OCI-LY7 (cell line): Measurements from ENCODE around the gene RFX3. TPM values are rescaled to one million over a fixed set of nuclear protein-coding genes. Genes with fewer than 3 reads are reported as not detected.

Experiments
- BruUV-seq: library from RNA; stranded (reverse); fragments of 400-500 nt; replicated peaks from 2 replicates; lab custom pipeline; 2021; lab: Mats Ljungman, UMichigan
- CTCF ChIA-PET: fragments of 300-600 bp; sonication (Branson Sonifier 250); formaldehyde crosslinking; loops from one replicate; lab custom pipeline; 2022; ENCODE audit warnings: antibody characterized with exemption; ENCODE audit not compliant: unreplicated experiment; lab: Charles Lee
- POLR2A ChIA-PET: fragments of 300-600 bp; sonication (Branson Sonifier 250); formaldehyde crosslinking; loops from one replicate; lab custom pipeline; 2022; ENCODE audit warnings: antibody characterized with exemption; lab: Charles Lee
- DNase-seq: peaks from one replicate; pipeline ENCODE4 v3.0.0-alpha.2; 2015; ENCODE audit warnings: low spot score
- H2AFZ ChIP-seq: fragments of 200-600 bp; sonication (generic), shearing (Covaris generic); 2 replicates; pipeline ENCODE4 v1.6.1; 2014; ENCODE audit warnings: mild to moderate bottlenecking, antibody characterized with exemption, low read length, moderate library complexity
- H3K27ac ChIP-seq: fragments of 200-600 bp; sonication (generic); 2 replicates; pipeline ENCODE4 v1.5.1; 2014; ENCODE audit warnings: mixed run types, low read depth, mild to moderate bottlenecking, moderate library complexity, low read length, inconsistent platforms; ENCODE audit not compliant: poor library complexity, severe bottlenecking
- H3K36me3 ChIP-seq: fragments of 200-600 bp; sonication (generic); 2 replicates; pipeline ENCODE4 v1.6.1; 2014; ENCODE audit warnings: mild to moderate bottlenecking, antibody characterized with exemption, low read length, moderate library complexity, mixed read lengths; ENCODE audit not compliant: insufficient read depth
- H3K4me1 ChIP-seq: fragments of 200-600 bp; sonication (generic); 2 replicates; pipeline ENCODE4 v1.5.1; 2014; ENCODE audit warnings: mild to moderate bottlenecking, low read length; ENCODE audit not compliant: insufficient read depth, poor library complexity, severe bottlenecking
- H3K4me2 ChIP-seq: fragments of 200-600 bp; sonication (generic); 2 replicates; pipeline ENCODE4 v1.6.1; 2014; ENCODE audit warnings: mild to moderate bottlenecking, low read length
- H3K4me3 ChIP-seq: fragments of 200-600 bp; sonication (generic); 2 replicates; pipeline ENCODE4 v1.5.1; 2014; ENCODE audit warnings: mild to moderate bottlenecking, low read depth, low read length; ENCODE audit not compliant: poor library complexity, severe bottlenecking
- H3K79me2 ChIP-seq: fragments of 200-600 bp; sonication (generic); 2 replicates; pipeline ENCODE4 v1.6.1; 2016; ENCODE audit warnings: low read depth, mild to moderate bottlenecking, low read length, moderate library complexity, mixed read lengths; ENCODE audit not compliant: insufficient read depth
- H3K9me2 ChIP-seq: fragments of 200-600 bp; sonication (generic); 2 replicates; pipeline ENCODE4 v1.6.1; 2016; ENCODE audit warnings: mild to moderate bottlenecking, low read length, mixed read lengths; ENCODE audit not compliant: insufficient read depth
- H3K9me3 ChIP-seq: fragments of 200-600 bp; sonication (generic); 2 replicates; pipeline ENCODE4 v1.6.1; 2014; ENCODE audit warnings: mild to moderate bottlenecking, mixed run types, low read length, mixed read lengths
- H4K20me1 ChIP-seq: fragments of 200-600 bp; sonication (generic); 2 replicates; pipeline ENCODE4 v1.6.1; 2014; ENCODE audit warnings: mild to moderate bottlenecking, antibody characterized with exemption, low read length, moderate library complexity, mixed read lengths; ENCODE audit not compliant: insufficient read depth
- CTCF ChIP-seq: fragments of 200-600 bp; sonication (generic); conservative IDR thresholded peaks from 2 replicates; pipeline ENCODE4 v1.5.1; 2014; ENCODE audit warnings: mild to moderate bottlenecking, antibody characterized with exemption, low read length, moderate library complexity, mixed read lengths
- EZH2phosphoT487 ChIP-seq: fragments of 200-600 bp; sonication (generic); IDR thresholded peaks from 2 replicates; pipeline ENCODE4 v1.6.1; 2018; ENCODE audit warnings: low read depth, borderline replicate concordance, mild to moderate bottlenecking, mixed run types, antibody characterized with exemption, low read length, moderate library complexity, mixed read lengths
- intact Hi-C: fragments of 100-400 bp; cut with micrococcal nuclease; formaldehyde crosslinking; loops from one replicate; pipeline ENCODE4 v1.10.0; 2022; ENCODE audit not compliant: unreplicated experiment
- total RNA-seq, 2 experiments: library from RNA; depleted of rRNA in 1 of 2; stranded (reverse); fragments of >200 nt in 1 of 2; shearing (Covaris generic) in 1 of 2; gene quantifications; 2 replicates each; pipeline ENCODE4 v1.2.3, GENCODE V29; 2014 to 2022

The RFX3 gene
- total RNA-seq, 2 experiments from 2014 or later = 6.9 to 18.1 TPM

- Histone ChIP-seq H4K20me1 (no peaks in the 10 kb centered on the region; the same call in 1 of the 2 replicates), H3K36me3 (peaks cover 9% of the 10 kb centered on the region), H2AFZ (no peak overlapping the region), H3K4me3 (no peak overlapping the region), H3K79me2 (no peaks in the 10 kb centered on the region), H3K9me3 (no peaks in the 10 kb centered on the region), H3K9me2 (no peaks in the 10 kb centered on the region), H3K27ac (no peak overlapping the region), H3K4me1 (peaks cover 40% of the 10 kb centered on the region), H3K4me2 (no peak overlapping the region)
- BruUV-seq = no TSS peak
- intact Hi-C loops = no loop called here
- DNase-seq = no peak
- ChIA-PET POLR2A (interaction anchor here (1.2 to 2.9 kb wide), 2 partner anchors 9 to 56 kb away, joined by 3 to 16 read pairs; partner anchors contain the start of gene RFX3), CTCF (no interaction called here)
- TF ChIP-seq EZH2phosphoT487 = no peak
Observed at GRCh38 chr9:3471883-3472282, 53.9 kb downstream of the RFX3 start.

GRCh38 chr9:3468421-3469205 is 57.2 kb downstream of the RFX3 start:
- ChIA-PET POLR2A (interaction anchor here (0.6 to 2.8 kb wide), 10 partner anchors 9 to 1405 kb away, joined by 3 to 15 read pairs (median 4); no protein-coding TSS in a partner anchor), CTCF (interaction anchor here (1.3 kb wide), 1 partner anchor 58 kb away, joined by 3 read pairs; no protein-coding TSS in a partner anchor)
- H3K79me2 ChIP-seq = no peaks in the 10 kb centered on the region
- peak overlapping the region; percentile 47; the same call in 1 of the 2 replicates for H3K4me2 ChIP-seq
- peaks cover 15% of the 10 kb centered on the region for H3K4me1 ChIP-seq
- no peak overlapping the region for H3K27ac ChIP-seq
- no peak overlapping the region for H2AFZ ChIP-seq
- TF ChIP-seq EZH2phosphoT487 (no peak), CTCF (no peak)
- no peak for DNase-seq
- peaks cover 8% of the 10 kb centered on the region; the same call in 1 of the 2 replicates for H3K36me3 ChIP-seq
- no peaks in the 10 kb centered on the region; the same call in 1 of the 2 replicates for H4K20me1 ChIP-seq
- no TSS peak for BruUV-seq
- H3K9me2 ChIP-seq = no peaks in the 10 kb centered on the region
- intact Hi-C loops = loop anchor here (5.0 to 10.0 kb wide), 3 partner anchors 179 to 654 kb away; no protein-coding TSS in a partner anchor
- H3K9me3 ChIP-seq = no peaks in the 10 kb centered on the region
- H3K4me3 ChIP-seq = no peak overlapping the region

- Histone ChIP-seq H2AFZ (no peak overlapping the region), H3K27ac (no peak overlapping the region), H3K79me2 (no peaks in the 10 kb centered on the region), H3K4me2 (peak overlapping the region; percentile 47; the same call in 1 of the 2 replicates), H3K9me3 (no peaks in the 10 kb centered on the region), H4K20me1 (no peaks in the 10 kb centered on the region; the same call in 1 of the 2 replicates), H3K4me1 (peaks cover 8% of the 10 kb centered on the region), H3K9me2 (no peaks in the 10 kb centered on the region), H3K36me3 (peaks cover 8% of the 10 kb centered on the region; the same call in 1 of the 2 replicates), H3K4me3 (no peak overlapping the region)
- CTCF ChIA-PET = interaction anchor here (1.1 to 1.7 kb wide), 3 partner anchors 10 to 60 kb away, joined by 3 to 5 read pairs (median 5); no protein-coding TSS in a partner anchor
- POLR2A ChIA-PET = interaction anchor here (0.6 to 2.8 kb wide), 10 partner anchors 10 to 264 kb away, joined by 3 to 15 read pairs (median 3); partner anchors contain the start of gene RFX3
- BruUV-seq = no TSS peak
- TF ChIP-seq CTCF (peak; percentile 99), EZH2phosphoT487 (no peak)
- intact Hi-C loops = loop anchor here (1.0 to 10.0 kb wide), 5 partner anchors 61 to 655 kb away; no protein-coding TSS in a partner anchor
- DNase-seq = peak; percentile 81
Observed at GRCh38 chr9:3467593-3468219, 58.1 kb downstream of the RFX3 start.
